ENCODE data around the gene VWA8.

The VWA8 gene

GRCh38 chr13:41701676-41702075, 259.2 kb downstream of the VWA8 start:
- Histone ChIP-seq H4K20me1 (ENCODE audit: control insufficient read depth, insufficient read depth, low read depth, low read length) (no peaks in the 10 kb centered on the region), H3K79me2 (ENCODE audit: control insufficient read depth, low read length) (no peaks in the 10 kb centered on the region), H3K27ac (ENCODE audit: low read depth, low read length) (no peak overlapping the region), H3K4me1 (ENCODE audit: control insufficient read depth, low read length) (no peaks in the 10 kb centered on the region; the same call in 1 of the 2 replicates), H3K4me3 (ENCODE audit: low read length) (no peak overlapping the region), H3K9me2 (replicated peaks; ENCODE audit: control insufficient read depth, low read length) (no peaks in the 10 kb centered on the region), H3K36me3 (ENCODE audit: control insufficient read depth, low read length) (no peaks in the 10 kb centered on the region), H3K4me2 (ENCODE audit: low read length) (no peak overlapping the region), H3F3A (ENCODE audit: control insufficient read depth, insufficient read depth) (no peaks in the 10 kb centered on the region), H3K9me3 (ENCODE audit: control insufficient read depth, insufficient read depth, low read length) (no peaks in the 10 kb centered on the region), H3K27me3 (ENCODE audit: control insufficient read depth, low read length) (no peaks in the 10 kb centered on the region)
- TF ChIP-seq EZH2phosphoT487 (IDR thresholded peaks at IDR 0.05; ENCODE audit: borderline replicate concordance, low read length), result no peak

DNA sequence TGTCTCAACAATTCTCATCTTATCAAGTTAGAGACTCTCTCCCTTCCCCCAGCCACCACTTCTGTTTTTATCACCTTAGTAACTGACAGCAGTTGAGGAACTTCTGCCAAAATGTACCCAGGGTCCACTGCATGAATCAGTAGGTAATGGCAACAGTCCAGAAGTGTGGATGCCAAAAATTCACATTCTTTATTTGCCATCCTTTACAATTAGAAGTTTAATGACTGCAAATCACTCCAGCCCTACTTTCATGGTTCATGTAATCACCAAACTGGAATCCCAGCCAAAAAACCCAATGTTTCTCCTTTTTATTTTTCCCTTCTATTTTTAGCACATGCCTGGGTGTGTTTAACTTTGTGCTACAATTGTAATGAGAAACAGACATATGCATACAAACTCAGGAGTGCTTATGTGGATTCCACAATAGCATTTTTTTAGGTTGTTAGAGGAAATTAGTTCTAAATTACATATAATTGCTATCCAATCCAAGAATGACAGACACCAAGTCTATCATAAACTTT, 260.1 kb downstream of the VWA8 start:
- TF ChIP-seq, protein P1, sequence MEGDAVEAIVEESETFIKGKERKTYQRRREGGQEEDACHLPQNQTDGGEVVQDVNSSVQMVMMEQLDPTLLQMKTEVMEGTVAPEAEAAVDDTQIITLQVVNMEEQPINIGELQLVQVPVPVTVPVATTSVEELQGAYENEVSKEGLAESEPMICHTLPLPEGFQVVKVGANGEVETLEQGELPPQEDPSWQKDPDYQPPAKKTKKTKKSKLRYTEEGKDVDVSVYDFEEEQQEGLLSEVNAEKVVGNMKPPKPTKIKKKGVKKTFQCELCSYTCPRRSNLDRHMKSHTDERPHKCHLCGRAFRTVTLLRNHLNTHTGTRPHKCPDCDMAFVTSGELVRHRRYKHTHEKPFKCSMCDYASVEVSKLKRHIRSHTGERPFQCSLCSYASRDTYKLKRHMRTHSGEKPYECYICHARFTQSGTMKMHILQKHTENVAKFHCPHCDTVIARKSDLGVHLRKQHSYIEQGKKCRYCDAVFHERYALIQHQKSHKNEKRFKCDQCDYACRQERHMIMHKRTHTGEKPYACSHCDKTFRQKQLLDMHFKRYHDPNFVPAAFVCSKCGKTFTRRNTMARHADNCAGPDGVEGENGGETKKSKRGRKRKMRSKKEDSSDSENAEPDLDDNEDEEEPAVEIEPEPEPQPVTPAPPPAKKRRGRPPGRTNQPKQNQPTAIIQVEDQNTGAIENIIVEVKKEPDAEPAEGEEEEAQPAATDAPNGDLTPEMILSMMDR (IDR thresholded peaks at IDR 0.05; ENCODE audit: low read depth, low read length, poor library complexity, severe bottlenecking), result no peak
- TF ChIP-seq EZH2phosphoT487 (IDR thresholded peaks at IDR 0.05; ENCODE audit: borderline replicate concordance, low read length), result no peak
- Histone ChIP-seq H3F3A (ENCODE audit: control insufficient read depth, insufficient read depth) (no peaks in the 10 kb centered on the region), H3K79me2 (ENCODE audit: control insufficient read depth, low read length) (no peaks in the 10 kb centered on the region), H4K20me1 (ENCODE audit: control insufficient read depth, insufficient read depth, low read depth, low read length) (no peaks in the 10 kb centered on the region), H3K4me1 (ENCODE audit: control insufficient read depth, low read length) (peaks cover 6% of the 10 kb centered on the region), H3K27ac (ENCODE audit: low read depth, low read length) (no peak overlapping the region), H3K36me3 (ENCODE audit: control insufficient read depth, low read length) (no peaks in the 10 kb centered on the region), H3K9me3 (ENCODE audit: control insufficient read depth, insufficient read depth, low read length) (no peaks in the 10 kb centered on the region), H3K4me3 (ENCODE audit: low read length) (no peak overlapping the region), H3K4me2 (ENCODE audit: low read length) (no peak overlapping the region), H3K9me2 (replicated peaks; ENCODE audit: control insufficient read depth, low read length) (no peaks in the 10 kb centered on the region), H3K27me3 (ENCODE audit: control insufficient read depth, low read length) (no peaks in the 10 kb centered on the region)

DNA sequence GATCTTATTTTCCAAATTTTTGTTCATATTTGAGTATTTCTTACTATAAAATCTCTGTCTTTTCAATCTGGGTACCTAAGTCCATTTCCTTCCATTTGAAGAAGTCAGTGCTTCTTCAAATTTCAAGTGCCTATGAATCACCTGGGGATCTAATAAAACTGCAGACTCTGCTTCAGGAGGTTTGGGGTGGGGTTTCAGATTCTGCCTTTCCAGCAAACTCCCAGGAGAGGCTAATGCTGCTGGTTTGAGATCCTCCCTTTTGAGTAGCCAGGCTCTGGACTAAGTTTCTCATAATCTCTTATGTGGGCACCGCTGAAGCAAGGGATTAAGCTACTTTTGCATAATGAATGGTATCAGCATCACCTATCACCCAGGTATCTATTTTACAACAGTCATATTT, 261.1 kb downstream of the VWA8 start:
- Histone ChIP-seq H4K20me1 (ENCODE audit: control insufficient read depth, insufficient read depth, low read depth, low read length) (no peaks in the 10 kb centered on the region), H3F3A (ENCODE audit: control insufficient read depth, insufficient read depth) (no peaks in the 10 kb centered on the region), H3K36me3 (ENCODE audit: control insufficient read depth, low read length) (no peaks in the 10 kb centered on the region), H3K4me2 (ENCODE audit: low read length) (no peak overlapping the region), H3K79me2 (ENCODE audit: control insufficient read depth, low read length) (no peaks in the 10 kb centered on the region), H3K4me1 (ENCODE audit: control insufficient read depth, low read length) (peaks cover 17% of the 10 kb centered on the region), H3K9me2 (replicated peaks; ENCODE audit: control insufficient read depth, low read length) (no peaks in the 10 kb centered on the region), H3K27me3 (ENCODE audit: control insufficient read depth, low read length) (no peaks in the 10 kb centered on the region), H3K9me3 (ENCODE audit: control insufficient read depth, insufficient read depth, low read length) (no peaks in the 10 kb centered on the region), H3K4me3 (ENCODE audit: low read length) (no peak overlapping the region), H3K27ac (ENCODE audit: low read depth, low read length) (no peak overlapping the region)
- TF ChIP-seq EZH2phosphoT487 (IDR thresholded peaks at IDR 0.05; ENCODE audit: borderline replicate concordance, low read length), result no peak
- TF ChIP-seq, protein P1 (IDR thresholded peaks at IDR 0.05; ENCODE audit: low read depth, low read length, poor library complexity, severe bottlenecking), result no peak

- Histone ChIP-seq H3K27ac (ENCODE audit: low read depth, low read length) (no peak overlapping the region), H3K36me3 (ENCODE audit: control insufficient read depth, low read length) (no peaks in the 10 kb centered on the region), H3K79me2 (ENCODE audit: control insufficient read depth, low read length) (no peaks in the 10 kb centered on the region), H3F3A (ENCODE audit: control insufficient read depth, insufficient read depth) (no peaks in the 10 kb centered on the region), H3K4me2 (ENCODE audit: low read length) (no peak overlapping the region), H3K27me3 (ENCODE audit: control insufficient read depth, low read length) (no peaks in the 10 kb centered on the region), H3K4me1 (ENCODE audit: control insufficient read depth, low read length) (peaks cover 20% of the 10 kb centered on the region), H4K20me1 (ENCODE audit: control insufficient read depth, insufficient read depth, low read depth, low read length) (no peaks in the 10 kb centered on the region), H3K4me3 (ENCODE audit: low read length) (no peak overlapping the region), H3K9me2 (replicated peaks; ENCODE audit: control insufficient read depth, low read length) (no peaks in the 10 kb centered on the region), H3K9me3 (ENCODE audit: control insufficient read depth, insufficient read depth, low read length) (no peaks in the 10 kb centered on the region)
- TF ChIP-seq, protein P1 (IDR thresholded peaks at IDR 0.05; ENCODE audit: low read depth, low read length, poor library complexity, severe bottlenecking), result no peak
- no peak for TF ChIP-seq EZH2phosphoT487 (IDR thresholded peaks at IDR 0.05; ENCODE audit: borderline replicate concordance, low read length)
These were observed 263.3 kb downstream of the VWA8 start for GRCh38 chr13:41697578-41697977.
